Ovary (tissue), 3 donors: ENCODE data around the gene VAV2.

Experiments
- CTCF ChIP-seq, 3 donors: fragments of 450-650 bp in 2 of 3; fragments of 200-600 bp in 1 of 3; IDR thresholded peaks; one replicate each; pipeline versions ENCODE4 v1.5.1 to v1.8.0; 2016 to 2022; ENCODE audit warnings: antibody characterized with exemption in 3 of 3, mild to moderate bottlenecking in 1 of 3
- EP300 ChIP-seq: sonication (generic); formaldehyde crosslinking; IDR thresholded peaks from one replicate; pipeline ENCODE4 v1.6.1; 2017; ENCODE audit warnings: antibody characterized with exemption
- donor health status: DM: no; HTN: no; CAD: no.

- no peak for TF ChIP-seq CTCF (IDR thresholded peaks at IDR 0.05)
- no peak for TF ChIP-seq EP300
Observed at GRCh38 chr9:133919253-133920115, 72.6 kb downstream of the VAV2 start.
